ENCODE data around the gene ZNF619. TPM values are rescaled to one million over a fixed set of nuclear protein-coding genes. Genes with fewer than 3 reads are reported as not detected.

The ZNF619 gene
- total RNA-seq, 6 experiments from 2014 or later, result 2.0 to 5.2 (median 4.5) TPM

DNA sequence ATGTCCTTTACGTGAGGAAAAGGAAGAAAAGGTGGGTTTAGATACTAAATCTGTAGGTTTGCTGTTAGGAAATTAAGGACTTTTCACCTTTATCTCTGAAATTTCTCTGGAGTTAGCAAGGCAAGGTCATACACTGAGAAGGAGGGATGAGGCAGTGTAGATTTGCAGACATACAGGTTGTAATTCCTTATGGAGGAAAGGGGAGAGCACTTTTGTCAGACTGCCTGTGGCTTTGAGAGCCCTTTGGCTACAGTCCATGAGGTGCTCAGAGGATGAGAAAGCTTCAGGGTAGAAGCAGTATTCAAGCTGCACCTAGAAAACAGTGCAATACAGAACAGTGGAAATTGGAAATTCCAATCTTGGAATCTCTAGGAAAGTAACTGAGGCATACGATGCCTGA is 11.5 kb upstream of the ZNF619 start:
- H3K27me3 ChIP-seq, result no peaks in the 10 kb centered on the region
- H3K36me3 ChIP-seq, result peaks cover 12 to 42% (median 31%) of the 10 kb centered on the region in 4 donors
- WGBS (ENCODE audit: insufficient coverage, low coverage, low lambda C conversion rate, missing lambda C conversion rate), result 72% methylated on average over 2 of the region's 2 CpGs
- no peak overlapping the region for H3K4me3 ChIP-seq
- DNase-seq (no peak), ATAC-seq (no peak)
- H3K4me1 ChIP-seq, result peaks cover 0 to 3% (median 0%) of the 10 kb centered on the region in 4 donors
- intact Hi-C loops (cut with DNase I), result no loop called here
- no peak overlapping the region for H3K27ac ChIP-seq
- H3K9me3 ChIP-seq, result no peaks in the 10 kb centered on the region
- no peak for TF ChIP-seq POLR2A (IDR thresholded peaks at IDR 0.05)
- TF ChIP-seq, protein P1, sequence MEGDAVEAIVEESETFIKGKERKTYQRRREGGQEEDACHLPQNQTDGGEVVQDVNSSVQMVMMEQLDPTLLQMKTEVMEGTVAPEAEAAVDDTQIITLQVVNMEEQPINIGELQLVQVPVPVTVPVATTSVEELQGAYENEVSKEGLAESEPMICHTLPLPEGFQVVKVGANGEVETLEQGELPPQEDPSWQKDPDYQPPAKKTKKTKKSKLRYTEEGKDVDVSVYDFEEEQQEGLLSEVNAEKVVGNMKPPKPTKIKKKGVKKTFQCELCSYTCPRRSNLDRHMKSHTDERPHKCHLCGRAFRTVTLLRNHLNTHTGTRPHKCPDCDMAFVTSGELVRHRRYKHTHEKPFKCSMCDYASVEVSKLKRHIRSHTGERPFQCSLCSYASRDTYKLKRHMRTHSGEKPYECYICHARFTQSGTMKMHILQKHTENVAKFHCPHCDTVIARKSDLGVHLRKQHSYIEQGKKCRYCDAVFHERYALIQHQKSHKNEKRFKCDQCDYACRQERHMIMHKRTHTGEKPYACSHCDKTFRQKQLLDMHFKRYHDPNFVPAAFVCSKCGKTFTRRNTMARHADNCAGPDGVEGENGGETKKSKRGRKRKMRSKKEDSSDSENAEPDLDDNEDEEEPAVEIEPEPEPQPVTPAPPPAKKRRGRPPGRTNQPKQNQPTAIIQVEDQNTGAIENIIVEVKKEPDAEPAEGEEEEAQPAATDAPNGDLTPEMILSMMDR (IDR thresholded peaks at IDR 0.05), result no peak

DNA sequence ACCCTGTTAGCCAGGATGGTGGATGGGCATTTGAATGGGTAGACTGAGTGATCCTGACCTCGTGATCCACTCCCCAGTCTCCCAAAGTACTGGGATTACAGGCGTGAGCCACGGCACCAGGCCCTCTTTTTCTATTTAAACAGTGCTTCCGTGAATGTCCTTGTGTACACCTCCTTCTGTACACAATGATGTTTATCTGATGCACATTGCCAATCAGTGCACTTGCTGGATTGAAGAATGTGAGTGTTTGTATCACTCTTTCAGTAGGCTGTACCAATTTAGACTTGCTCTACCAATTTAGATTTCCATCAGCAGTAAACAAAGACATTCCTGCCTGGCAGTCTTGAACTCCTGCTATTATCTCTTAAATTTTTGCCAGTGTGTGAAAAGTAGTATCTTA is 8.9 kb upstream of the ZNF619 start:
- Histone ChIP-seq H3K4me3 (no peak overlapping the region), H3K4me1 (peaks cover 0 to 3% (median 0%) of the 10 kb centered on the region in 4 donors), H3K27ac (peak overlapping the region in 2 of 3 donors; percentile 9 to 27), H3K27me3 (no peaks in the 10 kb centered on the region), H3K36me3 (peaks cover 4 to 17% (median 12%) of the 10 kb centered on the region in 4 donors), H3K9me3 (no peaks in the 10 kb centered on the region)
- TF ChIP-seq POLR2A (IDR thresholded peaks at IDR 0.05), result no peak
- TF ChIP-seq, protein P1 (IDR thresholded peaks at IDR 0.05), result no peak
- intact Hi-C loops (cut with DNase I), result no loop called here
- ATAC-seq (peak; percentile 95 to 98 (median 96)), DNase-seq (no peak)
- WGBS (ENCODE audit: insufficient coverage, low coverage, low lambda C conversion rate, missing lambda C conversion rate), result 36% methylated on average over 4 of the region's 4 CpGs

DNA sequence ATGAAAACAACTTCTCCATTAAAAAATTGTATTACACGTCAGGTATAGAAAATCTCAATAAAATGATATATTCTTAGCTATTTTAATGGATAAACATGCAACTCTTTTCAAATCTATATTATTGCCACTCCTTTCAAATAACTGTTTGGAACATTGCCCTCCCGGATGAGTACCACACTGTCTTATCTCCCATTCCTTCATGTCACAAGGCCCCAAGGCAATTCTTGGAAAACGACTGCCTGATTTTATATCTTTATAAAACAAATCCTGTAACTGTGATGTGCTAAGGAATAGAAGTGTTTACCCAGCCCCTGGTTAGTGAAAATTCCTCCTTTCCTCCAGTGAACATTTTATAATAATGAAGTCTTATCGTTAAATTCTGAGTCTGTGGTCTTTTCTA is 6.2 kb upstream of the ZNF619 start:
- Histone ChIP-seq H3K27me3 (no peaks in the 10 kb centered on the region), H3K4me3 (no peak overlapping the region), H3K4me1 (peaks cover 0 to 3% (median 0%) of the 10 kb centered on the region in 4 donors), H3K9me3 (no peaks in the 10 kb centered on the region), H3K27ac (no peak overlapping the region), H3K36me3 (no peaks in the 10 kb centered on the region)
- intact Hi-C loops (cut with DNase I), result no loop called here
- DNase-seq (no peak), ATAC-seq (no peak)
- 82% methylated on average over 4 of the region's 4 CpGs for WGBS (ENCODE audit: insufficient coverage, low coverage, low lambda C conversion rate, missing lambda C conversion rate)
- TF ChIP-seq, protein P1 (IDR thresholded peaks at IDR 0.05), result no peak
- TF ChIP-seq POLR2A (IDR thresholded peaks at IDR 0.05), result no peak

DNA sequence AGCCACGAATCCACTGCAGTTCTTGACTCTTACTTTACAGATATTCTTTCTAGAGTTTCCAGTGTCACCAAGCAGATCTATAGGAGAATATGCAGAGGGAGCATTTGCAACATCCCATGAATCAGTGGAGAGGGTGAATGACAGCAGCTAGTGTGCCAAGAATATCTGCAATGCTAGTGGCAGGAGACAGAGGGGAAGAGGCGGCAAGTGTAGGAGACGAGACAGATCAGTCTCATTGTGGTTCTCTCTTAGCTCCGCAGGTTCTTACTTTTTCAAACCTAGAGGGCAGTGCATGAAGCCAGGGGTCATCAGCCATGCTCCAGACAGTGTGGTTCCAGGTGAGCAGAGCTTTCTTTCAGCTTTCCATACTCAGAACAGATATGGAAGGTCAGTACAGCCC is 744 bp downstream of the ZNF619 start:
- no peak for DNase-seq
- peak in 2 of 4 donors; percentile 17 to 35 for ATAC-seq
- intact Hi-C loops (cut with DNase I), result no loop called here
- Histone ChIP-seq H3K4me1 (peaks cover 0 to 6% (median 3%) of the 10 kb centered on the region in 4 donors), H3K4me3 (peak overlapping the region; percentile 43 to 95 (median 91)), H3K36me3 (peaks cover 0 to 7% (median 2%) of the 10 kb centered on the region in 4 donors), H3K27ac (peak overlapping the region in 1 of 3 donors; percentile 61), H3K9me3 (no peaks in the 10 kb centered on the region), H3K27me3 (no peaks in the 10 kb centered on the region)
- TF ChIP-seq, protein P1 (IDR thresholded peaks at IDR 0.05), result no peak
- no peak for TF ChIP-seq POLR2A (IDR thresholded peaks at IDR 0.05)
- WGBS (ENCODE audit: insufficient coverage, low coverage, low lambda C conversion rate, missing lambda C conversion rate), result 48% methylated on average over 4 of the region's 4 CpGs

DNA sequence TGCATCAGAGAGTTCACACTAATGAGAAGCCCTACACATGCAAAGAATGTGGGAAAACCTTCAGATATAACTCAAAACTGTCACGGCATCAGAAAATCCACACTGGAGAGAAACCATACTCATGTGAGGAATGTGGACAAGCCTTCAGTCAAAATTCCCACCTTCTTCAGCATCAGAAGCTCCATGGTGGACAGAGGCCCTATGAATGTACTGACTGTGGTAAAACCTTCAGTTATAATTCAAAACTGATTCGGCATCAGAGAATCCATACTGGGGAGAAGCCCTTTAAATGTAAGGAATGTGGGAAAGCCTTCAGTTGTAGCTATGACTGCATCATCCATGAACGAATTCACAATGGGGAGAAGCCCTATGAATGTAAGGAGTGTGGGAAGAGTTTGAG is 10.2 kb downstream of the ZNF619 start:
- Histone ChIP-seq H3K4me3 (no peak overlapping the region), H3K36me3 (peaks cover 0 to 16% (median 10%) of the 10 kb centered on the region in 4 donors), H3K27me3 (no peaks in the 10 kb centered on the region), H3K9me3 (peaks cover 0 to 9% (median 2%) of the 10 kb centered on the region in 4 donors), H3K27ac (no peak overlapping the region), H3K4me1 (no peaks in the 10 kb centered on the region)
- 100% methylated on average over 1 of the region's 3 CpGs for WGBS (ENCODE audit: insufficient coverage, low coverage, low lambda C conversion rate, missing lambda C conversion rate)
- intact Hi-C loops (cut with DNase I), result no loop called here
- no peak for ATAC-seq
- DNase-seq, result no peak
- TF ChIP-seq POLR2A (IDR thresholded peaks at IDR 0.05), result no peak
